Liver (tissue), 9 donors: ENCODE results near the gene PGBD5. TPM values are rescaled to one million over a fixed set of nuclear protein-coding genes. Genes with fewer than 3 reads are reported as not detected.

Experiments
- DNase-seq: peaks from one replicate; pipeline ENCODE4 v3.0.0-alpha.2; 2017; ENCODE audit warnings: low spot score
- H3K27ac ChIP-seq, 2 donors: one replicate each; pipeline ENCODE4 v1.7.0; 2013; ENCODE audit warnings: inconsistent platforms in 2 of 2, low read length in 2 of 2, control low read depth in 1 of 2, low read depth in 1 of 2, mild to moderate bottlenecking in 1 of 2
- H3K27me3 ChIP-seq, 4 donors: one replicate each; pipeline versions ENCODE4 v1.6.1 to v1.7.0; 2013; ENCODE audit warnings: low read length in 3 of 4, inconsistent platforms in 1 of 4, mild to moderate bottlenecking in 1 of 4, moderate library complexity in 1 of 4; ENCODE audit not compliant: control insufficient read depth in 4 of 4, insufficient read depth in 4 of 4
- H3K36me3 ChIP-seq, 4 donors: one replicate each; pipeline versions ENCODE4 v1.6.1 to v1.7.0; 2013; ENCODE audit warnings: low read length in 3 of 4, mild to moderate bottlenecking in 3 of 4, low read depth in 1 of 4, moderate library complexity in 1 of 4; ENCODE audit not compliant: control insufficient read depth in 4 of 4, insufficient read depth in 3 of 4
- H3K4me1 ChIP-seq, 4 donors: one replicate each; pipeline versions ENCODE4 v1.6.1 to v1.7.0; 2013; ENCODE audit warnings: low read length in 3 of 4, mild to moderate bottlenecking in 3 of 4, moderate library complexity in 1 of 4; ENCODE audit not compliant: control insufficient read depth in 4 of 4, insufficient read depth in 4 of 4
- H3K4me3 ChIP-seq, 3 donors: one replicate each; pipeline versions ENCODE4 v1.6.1 to v1.7.0; 2013; ENCODE audit warnings: low read length in 3 of 3, control low read depth in 1 of 3, low read depth in 1 of 3, mild to moderate bottlenecking in 1 of 3
- H3K9ac ChIP-seq, 2 donors: one replicate each; pipeline ENCODE4 v1.7.0; 2013; ENCODE audit warnings: low read length in 2 of 2, mild to moderate bottlenecking in 2 of 2, moderate library complexity in 2 of 2, control low read depth in 1 of 2, low read depth in 1 of 2
- H3K9me3 ChIP-seq, 4 donors: one replicate each; pipeline versions ENCODE4 v1.6.1 to v1.7.0; 2013; ENCODE audit warnings: low read length in 3 of 4; ENCODE audit not compliant: control insufficient read depth in 4 of 4
- EGR1 ChIP-seq, 2 donors: IDR thresholded peaks; 2 replicates each; pipeline ENCODE4 v1.6.1; 2016 to 2018; ENCODE audit warnings: antibody characterized with exemption in 2 of 2, low read depth in 2 of 2
- FOXA1 ChIP-seq: IDR thresholded peaks from 2 replicates; pipeline ENCODE4 v1.6.1; 2016; ENCODE audit warnings: antibody characterized with exemption
- FOXA2 ChIP-seq: IDR thresholded peaks from 2 replicates; pipeline ENCODE4 v1.6.1; 2016; ENCODE audit warnings: antibody characterized with exemption
- GABPA ChIP-seq, 2 donors: IDR thresholded peaks in 1 of 2; conservative IDR thresholded peaks in 1 of 2; 2 replicates each; pipeline ENCODE4 v1.6.1; 2016; ENCODE audit warnings: antibody characterized with exemption in 2 of 2, mild to moderate bottlenecking in 1 of 2, moderate library complexity in 1 of 2
- HNF4A ChIP-seq, 2 donors: conservative IDR thresholded peaks; 2 replicates each; pipeline ENCODE4 v1.6.1; 2016; ENCODE audit warnings: antibody characterized with exemption in 2 of 2, mild to moderate bottlenecking in 2 of 2
- HNF4G ChIP-seq: IDR thresholded peaks from 2 replicates; pipeline ENCODE4 v1.6.1; 2016; ENCODE audit warnings: antibody characterized with exemption
- JUND ChIP-seq, 2 donors: IDR thresholded peaks; 2 replicates each; pipeline ENCODE4 v1.6.1; 2016; ENCODE audit warnings: antibody characterized with exemption in 2 of 2
- NR2F2 ChIP-seq: IDR thresholded peaks from 2 replicates; pipeline ENCODE4 v1.6.1; 2016; ENCODE audit warnings: antibody characterized with exemption
- RAD21 ChIP-seq, 2 donors: IDR thresholded peaks; 2 replicates each; pipeline ENCODE4 v1.6.1; 2016; ENCODE audit warnings: antibody characterized with exemption in 2 of 2, mild to moderate bottlenecking in 2 of 2
- RXRA ChIP-seq, 2 donors: IDR thresholded peaks; 2 replicates each; pipeline ENCODE4 v1.6.1; 2017 to 2018; ENCODE audit warnings: antibody characterized with exemption in 2 of 2, mild to moderate bottlenecking in 1 of 2
- SP1 ChIP-seq: IDR thresholded peaks from 2 replicates; pipeline ENCODE4 v1.6.1; 2018; ENCODE audit warnings: antibody characterized with exemption, mild to moderate bottlenecking
- TAF1 ChIP-seq: conservative IDR thresholded peaks from 2 replicates; pipeline ENCODE4 v1.6.1; 2016; ENCODE audit warnings: antibody characterized with exemption, mild to moderate bottlenecking
- YY1 ChIP-seq: IDR thresholded peaks from 2 replicates; pipeline ENCODE4 v1.6.1; 2016; ENCODE audit warnings: antibody characterized with exemption, mild to moderate bottlenecking
- WGBS: extraction: QIAGEN DNeasy Blood & Tissue Kit; methylation state at CpG from one replicate; pipeline ENCODE4 v1.1.7; 2013; 5-methylcytosine and 5-hydroxymethylcytosine counted together
- polyA plus RNA-seq, 2 donors: library from polyadenylated mRNA; stranded (reverse) in 1 of 2; unstranded in 1 of 2; fragments of 200-250 nt in 1 of 2; fragments of >200 nt in 1 of 2; fragmentation: Nextera tagmentation in 1 of 2; extraction: Ambion mirVana in 1 of 2; gene quantifications; one replicate each; pipeline versions ENCODE4 v1.2.1 to v1.2.3, GENCODE V29; 2013 to 2015
- total RNA-seq, 2 donors: library from RNA; depleted of rRNA; stranded (reverse); fragments of >200 nt; gene quantifications; one replicate each; pipeline ENCODE4 v1.2.3, GENCODE V29; 2014
- TF ChIP-seq, protein P1 (sequence below): fragments of 150-350 bp; IDR thresholded peaks from 2 replicates; pipeline ENCODE4 v1.5.1; 2017; ENCODE audit warnings: improper control_type of control experiment, low read depth, low read length; ENCODE audit not compliant: missing input control
- TF ChIP-seq, protein P2 (sequence below): IDR thresholded peaks from 2 replicates; pipeline ENCODE4 v1.6.1; 2016; ENCODE audit warnings: antibody characterized with exemption
- TF ChIP-seq, protein P3 (sequence below): IDR thresholded peaks from 2 replicates; pipeline ENCODE4 v1.6.1; 2016; ENCODE audit warnings: antibody characterized with exemption
- TF ChIP-seq, protein P4 (sequence below): IDR thresholded peaks from 2 replicates; pipeline ENCODE4 v1.6.1; 2016; ENCODE audit warnings: antibody characterized with exemption
- TF ChIP-seq, protein P5 (sequence below): IDR thresholded peaks from 2 replicates; pipeline ENCODE4 v1.6.1; 2016; ENCODE audit warnings: antibody characterized with exemption, mild to moderate bottlenecking
- donor health status: healthy.
- donor health status: healthy.
- donor health status: healthy.
- donor health status: healthy.
- donor health status: healthy.

PGBD5 gene
- total and polyA plus RNA-seq, 4 donors, result 0.88 to 5.4 (median 2.7) TPM

DNA sequence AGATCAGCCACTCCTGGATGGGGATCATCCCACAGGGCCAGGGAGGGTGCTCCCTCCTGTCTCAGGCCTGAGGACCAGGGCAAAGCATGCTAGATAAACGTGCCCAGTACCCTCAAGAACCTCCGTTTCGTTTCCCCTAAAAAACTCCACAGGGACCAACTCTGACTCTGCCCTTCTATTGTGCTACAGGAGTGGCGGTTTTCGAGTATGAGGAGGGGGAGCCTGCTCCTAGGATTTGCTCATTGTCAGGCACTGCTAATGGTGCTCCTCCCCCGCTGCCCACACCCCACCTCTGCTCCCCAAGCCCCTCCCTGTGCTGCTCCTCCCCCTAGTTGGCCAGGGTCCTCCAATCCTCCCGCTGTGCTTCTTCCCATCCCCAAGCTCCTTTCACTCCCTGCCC lies 32.0 kb downstream of the PGBD5 start:
- H3K4me1 ChIP-seq, result no peaks in the 10 kb centered on the region
- no peak overlapping the region for H3K27ac ChIP-seq
- no peak for TF ChIP-seq GABPA (IDR thresholded peaks at IDR 0.05 in 1 of 2, conservative IDR thresholded peaks at IDR 0.05 in 1 of 2)
- no peak for TF ChIP-seq NR2F2
- TF ChIP-seq, protein P1, sequence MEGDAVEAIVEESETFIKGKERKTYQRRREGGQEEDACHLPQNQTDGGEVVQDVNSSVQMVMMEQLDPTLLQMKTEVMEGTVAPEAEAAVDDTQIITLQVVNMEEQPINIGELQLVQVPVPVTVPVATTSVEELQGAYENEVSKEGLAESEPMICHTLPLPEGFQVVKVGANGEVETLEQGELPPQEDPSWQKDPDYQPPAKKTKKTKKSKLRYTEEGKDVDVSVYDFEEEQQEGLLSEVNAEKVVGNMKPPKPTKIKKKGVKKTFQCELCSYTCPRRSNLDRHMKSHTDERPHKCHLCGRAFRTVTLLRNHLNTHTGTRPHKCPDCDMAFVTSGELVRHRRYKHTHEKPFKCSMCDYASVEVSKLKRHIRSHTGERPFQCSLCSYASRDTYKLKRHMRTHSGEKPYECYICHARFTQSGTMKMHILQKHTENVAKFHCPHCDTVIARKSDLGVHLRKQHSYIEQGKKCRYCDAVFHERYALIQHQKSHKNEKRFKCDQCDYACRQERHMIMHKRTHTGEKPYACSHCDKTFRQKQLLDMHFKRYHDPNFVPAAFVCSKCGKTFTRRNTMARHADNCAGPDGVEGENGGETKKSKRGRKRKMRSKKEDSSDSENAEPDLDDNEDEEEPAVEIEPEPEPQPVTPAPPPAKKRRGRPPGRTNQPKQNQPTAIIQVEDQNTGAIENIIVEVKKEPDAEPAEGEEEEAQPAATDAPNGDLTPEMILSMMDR, result no peak
- TF ChIP-seq YY1, result no peak
- no peak for TF ChIP-seq HNF4A (conservative IDR thresholded peaks at IDR 0.05)
- no peak for TF ChIP-seq FOXA1
- no peaks in the 10 kb centered on the region for H3K9me3 ChIP-seq
- no peaks in the 10 kb centered on the region for H3K27me3 ChIP-seq
- no peaks in the 10 kb centered on the region for H3K36me3 ChIP-seq
- no peak overlapping the region for H3K4me3 ChIP-seq
- WGBS, result 95% methylated on average over 7 of the region's 7 CpGs
- no peak overlapping the region for H3K9ac ChIP-seq
- no peak for DNase-seq

DNA sequence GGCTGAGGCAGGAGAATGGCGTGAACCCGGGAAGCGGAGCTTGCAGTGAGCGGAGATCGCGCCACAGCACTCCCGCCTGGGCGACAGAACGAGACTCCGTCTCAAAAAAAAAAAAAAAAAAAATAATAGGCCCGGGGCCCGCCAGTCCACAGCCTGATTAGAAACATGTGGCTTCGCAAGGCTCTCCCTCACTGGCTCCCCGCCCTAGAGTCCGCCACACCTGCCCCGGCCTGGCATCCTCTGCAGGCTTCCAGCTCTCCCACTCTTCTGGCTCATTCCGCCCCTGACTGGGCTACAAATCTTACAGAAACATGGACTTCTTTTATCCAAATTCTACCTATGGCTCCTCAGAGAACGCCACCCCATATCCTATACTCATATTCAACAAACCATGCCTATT lies 32.4 kb downstream of the PGBD5 start:
- no peaks in the 10 kb centered on the region for H3K36me3 ChIP-seq
- TF ChIP-seq RAD21 (IDR thresholded peaks at IDR 0.05) (no peak), JUND (IDR thresholded peaks at IDR 0.05) (no peak), YY1 (no peak), HNF4A (conservative IDR thresholded peaks at IDR 0.05) (no peak), SP1 (no peak), NR2F2 (no peak), FOXA2 (no peak), GABPA (IDR thresholded peaks at IDR 0.05 in 1 of 2, conservative IDR thresholded peaks at IDR 0.05 in 1 of 2) (no peak), FOXA1 (no peak), EGR1 (IDR thresholded peaks at IDR 0.05; ENCODE audit: low read depth in 2 of 2) (no peak), TAF1 (no peak), RXRA (IDR thresholded peaks at IDR 0.05) (no peak), HNF4G (no peak)
- TF ChIP-seq, protein P1, result no peak
- TF ChIP-seq, protein P2, sequence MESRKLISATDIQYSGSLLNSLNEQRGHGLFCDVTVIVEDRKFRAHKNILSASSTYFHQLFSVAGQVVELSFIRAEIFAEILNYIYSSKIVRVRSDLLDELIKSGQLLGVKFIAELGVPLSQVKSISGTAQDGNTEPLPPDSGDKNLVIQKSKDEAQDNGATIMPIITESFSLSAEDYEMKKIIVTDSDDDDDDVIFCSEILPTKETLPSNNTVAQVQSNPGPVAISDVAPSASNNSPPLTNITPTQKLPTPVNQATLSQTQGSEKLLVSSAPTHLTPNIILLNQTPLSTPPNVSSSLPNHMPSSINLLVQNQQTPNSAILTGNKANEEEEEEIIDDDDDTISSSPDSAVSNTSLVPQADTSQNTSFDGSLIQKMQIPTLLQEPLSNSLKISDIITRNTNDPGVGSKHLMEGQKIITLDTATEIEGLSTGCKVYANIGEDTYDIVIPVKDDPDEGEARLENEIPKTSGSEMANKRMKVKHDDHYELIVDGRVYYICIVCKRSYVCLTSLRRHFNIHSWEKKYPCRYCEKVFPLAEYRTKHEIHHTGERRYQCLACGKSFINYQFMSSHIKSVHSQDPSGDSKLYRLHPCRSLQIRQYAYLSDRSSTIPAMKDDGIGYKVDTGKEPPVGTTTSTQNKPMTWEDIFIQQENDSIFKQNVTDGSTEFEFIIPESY, result no peak
- TF ChIP-seq, protein P3, sequence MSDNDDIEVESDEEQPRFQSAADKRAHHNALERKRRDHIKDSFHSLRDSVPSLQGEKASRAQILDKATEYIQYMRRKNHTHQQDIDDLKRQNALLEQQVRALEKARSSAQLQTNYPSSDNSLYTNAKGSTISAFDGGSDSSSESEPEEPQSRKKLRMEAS, result no peak
- TF ChIP-seq, protein P4, sequence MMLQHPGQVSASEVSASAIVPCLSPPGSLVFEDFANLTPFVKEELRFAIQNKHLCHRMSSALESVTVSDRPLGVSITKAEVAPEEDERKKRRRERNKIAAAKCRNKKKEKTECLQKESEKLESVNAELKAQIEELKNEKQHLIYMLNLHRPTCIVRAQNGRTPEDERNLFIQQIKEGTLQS, result no peak
- TF ChIP-seq, protein P5, sequence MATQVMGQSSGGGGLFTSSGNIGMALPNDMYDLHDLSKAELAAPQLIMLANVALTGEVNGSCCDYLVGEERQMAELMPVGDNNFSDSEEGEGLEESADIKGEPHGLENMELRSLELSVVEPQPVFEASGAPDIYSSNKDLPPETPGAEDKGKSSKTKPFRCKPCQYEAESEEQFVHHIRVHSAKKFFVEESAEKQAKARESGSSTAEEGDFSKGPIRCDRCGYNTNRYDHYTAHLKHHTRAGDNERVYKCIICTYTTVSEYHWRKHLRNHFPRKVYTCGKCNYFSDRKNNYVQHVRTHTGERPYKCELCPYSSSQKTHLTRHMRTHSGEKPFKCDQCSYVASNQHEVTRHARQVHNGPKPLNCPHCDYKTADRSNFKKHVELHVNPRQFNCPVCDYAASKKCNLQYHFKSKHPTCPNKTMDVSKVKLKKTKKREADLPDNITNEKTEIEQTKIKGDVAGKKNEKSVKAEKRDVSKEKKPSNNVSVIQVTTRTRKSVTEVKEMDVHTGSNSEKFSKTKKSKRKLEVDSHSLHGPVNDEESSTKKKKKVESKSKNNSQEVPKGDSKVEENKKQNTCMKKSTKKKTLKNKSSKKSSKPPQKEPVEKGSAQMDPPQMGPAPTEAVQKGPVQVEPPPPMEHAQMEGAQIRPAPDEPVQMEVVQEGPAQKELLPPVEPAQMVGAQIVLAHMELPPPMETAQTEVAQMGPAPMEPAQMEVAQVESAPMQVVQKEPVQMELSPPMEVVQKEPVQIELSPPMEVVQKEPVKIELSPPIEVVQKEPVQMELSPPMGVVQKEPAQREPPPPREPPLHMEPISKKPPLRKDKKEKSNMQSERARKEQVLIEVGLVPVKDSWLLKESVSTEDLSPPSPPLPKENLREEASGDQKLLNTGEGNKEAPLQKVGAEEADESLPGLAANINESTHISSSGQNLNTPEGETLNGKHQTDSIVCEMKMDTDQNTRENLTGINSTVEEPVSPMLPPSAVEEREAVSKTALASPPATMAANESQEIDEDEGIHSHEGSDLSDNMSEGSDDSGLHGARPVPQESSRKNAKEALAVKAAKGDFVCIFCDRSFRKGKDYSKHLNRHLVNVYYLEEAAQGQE, result no peak
- DNase-seq, result no peak
- no peak overlapping the region for H3K9ac ChIP-seq
- H3K4me3 ChIP-seq, result no peak overlapping the region
- H3K27me3 ChIP-seq, result no peaks in the 10 kb centered on the region
- H3K9me3 ChIP-seq, result no peaks in the 10 kb centered on the region
- 99% methylated on average over 18 of the region's 18 CpGs for WGBS
- no peaks in the 10 kb centered on the region for H3K4me1 ChIP-seq
- no peak overlapping the region for H3K27ac ChIP-seq
